MCF 10A (cell line): ENCODE measurements around the gene CDK19. TPM values are rescaled to one million over a fixed set of nuclear protein-coding genes. Genes with fewer than 3 reads are reported as not detected.
"Not testable (repeated sequence)": the region's sequence is repeated elsewhere in the genome, so short reads cannot be mapped to it uniquely, and the experiment has no call there.

Source experiments
- BruUV-seq: library from RNA; stranded (reverse); fragments of 400-500 nt; replicated peaks from 2 replicates; lab custom pipeline; 2021; lab: Mats Ljungman, UMichigan
- CTCF ChIA-PET: fragments of 300-600 bp; sonication (Branson Sonifier 250); formaldehyde crosslinking; extraction: SDS; loops from one replicate; lab custom pipeline; 2021; ENCODE audit warnings: antibody characterized with exemption, inconsistent platforms; lab: Yijun Ruan, JAX
- POLR2A ChIA-PET: fragments of 300-600, 350-650 bp; sonication (Branson Sonifier 250); formaldehyde crosslinking; extraction: SDS; loops from one replicate; lab custom pipeline; 2020; ENCODE audit warnings: antibody characterized with exemption, inconsistent platforms; lab: Yijun Ruan, JAX
- DNase-seq: peaks from one replicate; pipeline ENCODE4 v3.0.0-alpha.2; 2018; ENCODE audit not compliant: unreplicated experiment
- H3K27ac Mint-ChIP-seq: one replicate; pipeline ENCODE4 v1.8.0; 2022; ENCODE audit warnings: mild to moderate bottlenecking, low read depth, mixed read lengths; ENCODE audit not compliant: unreplicated experiment
- H3K27me3 Mint-ChIP-seq: one replicate; pipeline ENCODE4 v1.8.0; 2022; ENCODE audit warnings: mixed read lengths; ENCODE audit not compliant: insufficient read depth, unreplicated experiment
- H3K36me3 Mint-ChIP-seq: one replicate; pipeline ENCODE4 v1.8.0; 2022; ENCODE audit warnings: mild to moderate bottlenecking, moderate library complexity, mixed read lengths; ENCODE audit not compliant: insufficient read depth, unreplicated experiment
- H3K4me1 Mint-ChIP-seq: one replicate; pipeline ENCODE4 v1.8.0; 2022; ENCODE audit warnings: mixed read lengths; ENCODE audit not compliant: insufficient read depth, unreplicated experiment
- H3K4me3 Mint-ChIP-seq: one replicate; pipeline ENCODE4 v1.8.0; 2022; ENCODE audit warnings: mild to moderate bottlenecking, moderate library complexity, mixed read lengths; ENCODE audit not compliant: unreplicated experiment
- H3K9me3 Mint-ChIP-seq: one replicate; pipeline ENCODE4 v1.8.0; 2022; ENCODE audit warnings: mixed read lengths; ENCODE audit not compliant: unreplicated experiment
- CTCF ChIP-seq: fragments of 200-600 bp; IDR thresholded peaks from one replicate; pipeline ENCODE4 v1.8.0; 2022; ENCODE audit warnings: antibody characterized with exemption, mild to moderate bottlenecking; ENCODE audit not compliant: unreplicated experiment
- intact Hi-C: fragments of 100-400 bp; cut with micrococcal nuclease; formaldehyde crosslinking; loops from 2 replicates; pipeline ENCODE4 v1.14.1; 2022
- total RNA-seq: library from RNA; stranded (reverse); gene quantifications from 2 replicates; pipeline ENCODE4 v1.2.3, GENCODE V29; 2022

CDK19 gene
- total RNA-seq, 1 experiment from 2014 or later = 10.2 TPM

- no TSS peak for BruUV-seq
- H3K4me1 Mint-ChIP-seq = no peaks in the 10 kb centered on the region
- intact Hi-C loops = no loop called here
Observed at GRCh38 chr6:110581679-110582078, 233.6 kb downstream of the CDK19 start.

GRCh38 chr6:110577596-110578167 lies 237.6 kb downstream of the CDK19 start:
- H3K27me3 Mint-ChIP-seq, H3K4me1 Mint-ChIP-seq, intact Hi-C loops, H3K4me3 Mint-ChIP-seq, H3K36me3 Mint-ChIP-seq, POLR2A ChIA-PET, H3K9me3 Mint-ChIP-seq, DNase-seq, H3K27ac Mint-ChIP-seq, BruUV-seq: not testable (repeated sequence)
- CTCF ChIA-PET = interaction anchor here (0.8 to 1.0 kb wide), 2 partner anchors 10 to 51 kb away, joined by 3 to 4 read pairs; no protein-coding TSS in a partner anchor

More at GRCh38 chr6:110581679-110582078, 233.6 kb downstream of the CDK19 start:
- no peaks in the 10 kb centered on the region for H3K27me3 Mint-ChIP-seq
- H3K4me3 Mint-ChIP-seq = no peak overlapping the region
- no peak for DNase-seq
- no peaks in the 10 kb centered on the region for H3K36me3 Mint-ChIP-seq
- H3K27ac Mint-ChIP-seq = no peak overlapping the region
- no peak for TF ChIP-seq CTCF
- ChIA-PET POLR2A (interaction anchor here (0.6 kb wide), 1 partner anchor 225 kb away, joined by 3 read pairs; no protein-coding TSS in a partner anchor), CTCF (interaction anchor here (0.8 to 1.1 kb wide), 2 partner anchors 10 to 368 kb away, joined by 3 to 5 read pairs; no protein-coding TSS in a partner anchor)
- H3K9me3 Mint-ChIP-seq = peaks cover 9% of the 10 kb centered on the region

- CTCF ChIA-PET = interaction anchor here (0.6 kb wide), 1 partner anchor 375 kb away, joined by 3 read pairs; no protein-coding TSS in a partner anchor
- POLR2A ChIA-PET = interaction anchor here (0.6 kb wide), 1 partner anchor 125 kb away, joined by 3 read pairs; no protein-coding TSS in a partner anchor
- no peak for DNase-seq
- H3K36me3 Mint-ChIP-seq = no peaks in the 10 kb centered on the region
- no peak overlapping the region for H3K4me3 Mint-ChIP-seq
- H3K27me3 Mint-ChIP-seq = no peaks in the 10 kb centered on the region
- H3K9me3 Mint-ChIP-seq = peaks cover 9% of the 10 kb centered on the region
- intact Hi-C loops = no loop called here
- H3K27ac Mint-ChIP-seq = no peak overlapping the region
- H3K4me1 Mint-ChIP-seq = no peaks in the 10 kb centered on the region
- BruUV-seq = no TSS peak
- TF ChIP-seq CTCF = no peak
Observed at GRCh38 chr6:110575925-110576463, 239.3 kb downstream of the CDK19 start.

GRCh38 chr6:110574817-110575216 lies 240.5 kb downstream of the CDK19 start:
- no TSS peak for BruUV-seq

More at GRCh38 chr6:110574817-110575216, 240.5 kb downstream of the CDK19 start:
- Mint-ChIP-seq H3K9me3 (peaks cover 9% of the 10 kb centered on the region), H3K4me3 (no peak overlapping the region), H3K27ac (no peak overlapping the region), H3K36me3 (no peaks in the 10 kb centered on the region), H3K27me3 (no peaks in the 10 kb centered on the region), H3K4me1 (no peaks in the 10 kb centered on the region)
- TF ChIP-seq CTCF = no peak
- CTCF ChIA-PET = no interaction called here
- DNase-seq = no peak
- POLR2A ChIA-PET = interaction anchor here (0.6 to 0.8 kb wide), 2 partner anchors 40 to 241 kb away, joined by 3 read pairs; no protein-coding TSS in a partner anchor
- intact Hi-C loops = no loop called here
